ENCODE data around the gene MIER2. TPM values are rescaled to one million over a fixed set of nuclear protein-coding genes. Genes with fewer than 3 reads are reported as not detected.

MIER2 gene
- polyA plus RNA-seq, 3 donors from 2014 or later, result 2.0 to 5.8 (median 4.9) TPM

Other genes starting within 250 kb of the MIER2 start
- gene OR4F17, start 237.7 kb downstream of the MIER2 start, polyA plus RNA-seq, result not detected
- under 1 TPM in 1 of 3 donors, not detected in 2; 0.33 TPM for gene PLPP2, start 53.4 kb downstream of the MIER2 start, polyA plus RNA-seq
- gene C2CD4C, start 64.4 kb upstream of the MIER2 start, polyA plus RNA-seq, result not detected
- gene SHC2, start 116.2 kb upstream of the MIER2 start, polyA plus RNA-seq, result not detected
- under 1 TPM in 1 of 3 donors, not detected in 2; 0.30 TPM for gene MADCAM1, start 151.7 kb upstream of the MIER2 start, polyA plus RNA-seq
- gene TPGS1, start 162.7 kb upstream of the MIER2 start, polyA plus RNA-seq, result 10 to 100 TPM; 28.8 to 63.6 (median 37.0) TPM
- gene CDC34, start 187.0 kb upstream of the MIER2 start, polyA plus RNA-seq, result 10 to 100 TPM; 40.6 to 57.7 (median 48.5) TPM
- 100 to 1,000 TPM; 584 to 982 (median 652) TPM for gene GZMM, start 199.3 kb upstream of the MIER2 start, polyA plus RNA-seq
- 100 to 1,000 TPM; 513 to 682 (median 576) TPM for gene BSG, start 227.8 kb upstream of the MIER2 start, polyA plus RNA-seq
- gene HCN2, start 245.1 kb upstream of the MIER2 start, polyA plus RNA-seq, result not detected

All from immature natural killer cell (primary cell).